ENCODE results near the gene SRRM3.
"Not testable (repeated sequence)": the region's sequence is repeated elsewhere in the genome, so short reads cannot be mapped to it uniquely, and the experiment has no call there.

SRRM3 gene

DNA sequence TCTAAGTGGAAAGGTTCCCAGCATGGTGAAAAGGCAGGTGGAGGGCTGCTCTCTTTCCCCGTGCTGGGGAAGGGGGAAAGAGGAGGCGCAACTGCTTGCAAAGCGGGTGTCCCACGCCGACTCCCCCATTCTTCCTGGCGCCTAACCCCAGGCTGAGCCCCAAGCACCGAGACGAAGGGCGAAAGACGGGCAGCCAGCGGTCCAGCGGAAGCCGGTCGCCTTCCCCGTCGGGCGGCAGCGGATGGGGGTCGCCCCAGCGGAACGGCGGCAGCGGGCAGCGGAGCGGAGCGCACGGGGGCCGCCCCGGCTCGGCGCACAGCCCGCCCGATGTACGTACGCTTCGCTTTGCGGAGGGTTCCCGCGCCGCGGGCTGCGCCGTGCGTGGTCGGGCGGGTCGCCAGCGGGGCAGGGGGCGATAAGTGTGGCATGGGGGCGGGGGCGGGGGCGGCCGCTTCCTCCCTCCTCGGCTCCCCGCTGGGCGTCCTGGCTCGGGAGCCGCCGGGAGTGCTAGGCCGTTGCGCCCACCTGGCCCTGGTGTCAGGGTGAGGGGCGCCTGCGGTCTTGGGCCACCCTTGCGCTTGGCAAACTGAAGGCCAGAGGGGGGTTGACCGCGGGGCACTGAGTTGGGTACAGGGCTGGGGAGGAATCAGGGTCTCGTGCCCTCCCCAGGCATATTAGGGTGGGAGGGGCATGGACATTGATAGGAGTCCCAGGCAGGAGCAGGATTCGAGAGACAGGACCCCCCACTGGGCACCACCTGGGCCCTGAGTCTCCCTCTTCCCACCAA is 65.6 kb downstream of the SRRM3 start:
- no peak for DNase-seq

DNA sequence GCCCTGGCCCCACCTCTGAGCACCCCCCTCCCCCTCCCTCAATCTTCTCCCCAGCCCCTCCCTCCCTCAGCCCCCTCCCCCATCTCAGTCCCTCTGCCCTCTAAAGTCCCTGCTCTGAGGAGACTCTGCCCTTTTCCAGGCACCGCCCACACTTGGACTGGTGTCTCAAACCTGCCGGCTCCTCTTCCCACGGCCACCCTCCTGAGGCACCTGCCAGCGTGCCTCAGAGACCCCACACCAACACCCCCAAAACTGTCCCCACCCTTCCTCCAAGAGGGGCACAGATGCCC is 66.1 kb downstream of the SRRM3 start:
- no peak for DNase-seq

DNA sequence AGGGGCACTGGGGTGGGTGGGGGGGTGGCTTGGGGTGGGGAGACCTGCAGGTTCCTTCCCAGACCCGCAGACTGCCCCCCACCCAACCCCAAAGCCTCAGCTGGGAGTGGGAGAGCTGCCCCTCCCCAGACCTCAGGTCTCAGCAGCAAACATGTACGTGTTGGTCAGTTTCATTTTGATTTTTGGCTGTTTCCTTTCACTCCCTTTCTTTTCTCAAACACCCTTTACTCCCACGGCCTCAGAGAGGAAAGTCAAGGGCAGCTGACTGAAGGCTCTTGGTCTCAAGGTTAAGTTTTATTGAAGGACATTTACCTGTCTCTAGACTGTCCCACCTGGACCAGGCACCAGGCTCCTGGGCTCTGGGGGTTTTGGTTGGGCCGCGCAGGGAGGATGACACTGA is 66.7 kb downstream of the SRRM3 start:
- DNase-seq = no peak

DNA sequence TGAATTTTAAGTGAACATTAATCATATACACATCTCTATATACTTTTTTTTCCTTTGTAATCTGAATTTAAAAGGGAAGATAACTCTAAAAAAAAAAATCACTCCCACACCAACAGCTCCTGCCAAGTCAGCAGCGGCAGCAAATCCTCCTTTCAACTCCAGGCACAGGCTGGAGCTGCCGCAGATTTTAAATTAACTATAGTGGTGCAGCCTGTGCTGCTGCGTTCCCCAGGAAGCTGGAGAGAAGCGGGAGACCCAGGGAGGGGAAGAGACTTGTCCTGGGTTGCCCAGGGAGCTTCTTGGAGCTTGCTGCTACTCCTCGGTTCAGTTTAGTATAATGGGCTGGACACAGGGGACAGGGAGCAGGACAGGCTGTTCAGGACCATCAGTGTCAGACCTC is 68.2 kb downstream of the SRRM3 start:
- DNase-seq = no peak

DNA sequence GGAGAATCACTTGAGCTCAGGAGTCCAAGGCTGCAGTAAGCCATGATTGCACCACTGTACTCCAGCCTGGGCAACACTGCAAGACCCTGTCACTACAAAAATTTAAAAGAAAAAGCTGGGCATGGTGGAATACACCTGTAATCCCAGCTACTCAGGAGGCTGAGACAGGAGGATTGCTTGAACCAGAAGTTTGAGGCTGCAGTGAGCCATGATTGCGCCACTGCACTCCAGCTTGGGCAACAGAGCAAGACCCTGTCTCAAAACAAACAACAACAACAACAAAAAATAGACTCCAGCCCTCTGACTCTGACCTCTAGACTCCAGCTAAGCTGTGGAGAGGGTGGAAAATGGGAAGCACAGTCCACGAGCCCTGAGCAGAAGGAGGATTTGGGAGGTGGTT is 69.7 kb downstream of the SRRM3 start:
- not testable (repeated sequence) for DNase-seq

DNA sequence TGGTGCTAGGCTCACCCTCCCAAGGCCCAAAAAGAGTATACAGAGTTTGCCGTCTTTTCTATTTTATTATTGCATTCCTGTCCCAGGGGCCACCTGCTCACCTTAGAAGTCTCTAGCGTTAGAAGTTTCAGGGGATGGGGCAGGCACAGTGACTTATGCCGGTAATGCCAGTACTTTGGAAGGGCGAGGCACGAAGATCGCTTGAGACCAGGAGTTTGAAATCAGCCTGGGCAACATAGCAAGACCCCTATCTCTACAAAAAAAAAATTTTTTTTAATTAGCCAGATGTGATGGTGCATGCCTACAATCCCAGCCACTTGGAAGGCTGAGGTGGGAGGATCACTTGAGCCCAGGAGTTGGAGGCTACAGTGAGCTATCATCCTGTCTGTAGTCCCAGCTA is 70.4 kb downstream of the SRRM3 start:
- no peak for DNase-seq

DNA sequence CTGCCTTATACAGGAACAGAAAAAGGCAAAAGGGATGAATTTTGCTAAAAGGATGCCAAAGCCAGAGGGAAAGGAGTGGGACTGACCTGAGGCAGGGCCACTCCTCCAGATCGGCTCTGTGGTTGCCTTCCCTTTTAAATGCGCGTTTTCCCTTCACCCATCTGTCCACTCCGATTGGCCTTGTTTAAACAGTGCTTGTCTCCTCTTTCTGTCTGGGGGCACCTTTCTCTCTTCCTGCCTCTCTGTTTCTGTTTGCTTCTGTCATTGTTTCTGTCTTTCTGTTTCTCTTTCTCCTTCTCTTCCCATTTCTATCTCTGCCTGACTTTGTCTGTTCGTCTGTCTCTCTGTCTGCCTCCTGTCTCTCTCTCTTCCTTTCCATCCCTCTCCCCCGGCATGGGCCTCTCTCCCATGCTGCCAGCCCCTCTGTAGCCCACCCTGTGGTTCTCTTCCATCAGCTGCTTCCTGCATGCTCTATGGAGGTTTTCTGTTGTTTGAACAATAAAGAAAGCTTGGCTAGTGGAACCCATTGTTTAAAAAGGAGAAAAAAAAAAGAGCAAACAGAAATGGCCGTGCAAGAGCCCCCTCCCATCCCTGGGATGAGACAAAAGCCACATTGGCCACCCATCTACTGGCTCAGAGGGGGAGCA is 71.3 kb downstream of the SRRM3 start:
- DNase-seq = no peak

DNA sequence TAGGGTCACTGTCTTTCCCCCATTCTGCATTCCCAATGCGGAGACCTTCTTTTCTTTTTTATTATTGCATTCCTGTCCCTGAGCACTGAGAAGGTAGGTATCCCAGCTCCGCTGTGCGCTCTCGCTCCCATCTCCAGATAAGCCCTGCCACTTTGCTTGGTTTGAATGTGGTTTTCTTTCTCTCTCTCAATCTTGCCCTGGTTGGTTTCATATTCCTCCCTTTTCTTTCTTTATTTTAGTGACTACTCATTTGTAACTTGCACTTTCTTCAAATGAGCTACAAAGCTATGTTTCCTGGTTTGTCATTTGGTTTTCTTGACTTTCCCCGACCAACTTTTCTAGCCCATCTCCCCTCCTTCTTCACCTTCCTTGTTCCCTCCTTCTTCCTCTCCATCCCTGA is 71.8 kb downstream of the SRRM3 start:
- DNase-seq = no peak

DNA sequence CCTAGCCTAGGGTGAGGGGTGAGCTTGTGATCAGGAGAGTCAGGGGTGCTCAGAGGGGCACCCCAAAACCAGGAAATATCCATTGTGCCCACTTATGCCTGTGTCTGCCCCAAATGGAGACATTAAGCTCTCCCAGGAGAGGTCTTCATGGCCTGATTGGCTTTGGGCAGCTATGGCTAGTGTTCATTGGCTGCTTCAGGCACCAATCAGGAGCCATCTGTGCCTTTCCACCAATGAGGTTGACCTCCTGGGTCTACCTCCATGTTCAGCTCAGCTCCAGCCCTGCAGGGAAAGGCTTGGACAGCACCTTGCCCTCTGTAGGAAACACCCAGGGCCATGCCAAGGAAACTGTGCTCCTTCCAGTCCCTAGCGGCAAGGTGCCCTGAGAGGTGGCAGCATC is 76.8 kb downstream of the SRRM3 start:
- no peak for DNase-seq

DNA sequence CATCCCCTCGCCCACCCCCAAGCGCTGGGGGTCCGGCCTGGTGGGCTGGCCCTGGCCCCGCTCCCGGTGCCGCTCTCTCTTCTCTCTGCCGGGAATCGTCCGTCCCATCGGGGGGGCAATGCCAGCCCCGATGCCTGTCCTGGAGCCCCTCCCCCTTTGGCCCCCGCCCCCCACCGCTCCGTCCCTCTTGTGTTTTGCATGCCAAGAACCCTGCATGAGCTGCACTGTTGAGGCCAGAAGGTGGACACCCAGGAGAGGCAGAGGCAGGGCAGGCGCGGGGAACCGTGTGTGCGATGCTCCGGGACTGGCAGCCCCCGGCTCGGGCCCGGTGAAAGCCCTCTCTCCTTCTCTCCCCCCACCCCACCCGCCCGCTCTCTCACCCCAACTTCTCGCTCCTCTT is 78.7 kb downstream of the SRRM3 start:
- DNase-seq = no peak

DNA sequence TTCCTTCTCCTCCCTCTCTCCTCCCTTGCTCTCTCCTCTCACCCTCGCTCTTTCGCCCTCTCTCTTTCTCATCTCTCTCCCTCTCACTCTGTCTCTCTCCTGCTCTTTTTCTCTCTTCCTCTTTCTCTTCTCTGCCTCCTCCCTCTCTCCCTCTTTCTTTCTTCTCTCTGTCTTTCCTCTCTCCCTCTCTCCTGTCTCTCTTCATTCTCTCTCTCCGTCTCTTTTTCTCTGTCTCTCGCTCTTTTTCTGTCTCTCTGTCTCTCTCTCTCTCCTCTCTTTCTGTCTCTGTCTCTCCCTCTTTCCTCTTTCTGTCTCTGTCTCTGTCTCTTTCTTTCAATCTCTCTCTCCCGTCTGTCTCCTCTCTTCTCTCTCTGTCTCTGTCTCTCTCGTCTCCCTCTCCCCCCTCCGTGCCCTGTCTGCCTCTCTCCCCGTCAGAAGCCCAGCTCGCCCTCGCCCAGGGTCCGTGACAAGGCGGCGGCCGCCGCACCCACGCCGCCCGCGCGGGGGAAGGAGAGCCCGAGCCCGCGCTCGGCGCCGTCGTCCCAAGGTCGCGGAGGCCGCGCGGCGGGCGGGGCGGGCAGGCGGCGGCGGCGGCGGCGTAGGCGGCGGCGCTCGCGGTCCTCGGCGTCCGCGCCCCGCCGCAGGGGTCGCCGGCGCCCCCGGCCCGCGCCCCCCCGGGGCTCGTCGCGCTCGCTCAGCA is 79.5 kb downstream of the SRRM3 start:
- no peak for DNase-seq

DNA sequence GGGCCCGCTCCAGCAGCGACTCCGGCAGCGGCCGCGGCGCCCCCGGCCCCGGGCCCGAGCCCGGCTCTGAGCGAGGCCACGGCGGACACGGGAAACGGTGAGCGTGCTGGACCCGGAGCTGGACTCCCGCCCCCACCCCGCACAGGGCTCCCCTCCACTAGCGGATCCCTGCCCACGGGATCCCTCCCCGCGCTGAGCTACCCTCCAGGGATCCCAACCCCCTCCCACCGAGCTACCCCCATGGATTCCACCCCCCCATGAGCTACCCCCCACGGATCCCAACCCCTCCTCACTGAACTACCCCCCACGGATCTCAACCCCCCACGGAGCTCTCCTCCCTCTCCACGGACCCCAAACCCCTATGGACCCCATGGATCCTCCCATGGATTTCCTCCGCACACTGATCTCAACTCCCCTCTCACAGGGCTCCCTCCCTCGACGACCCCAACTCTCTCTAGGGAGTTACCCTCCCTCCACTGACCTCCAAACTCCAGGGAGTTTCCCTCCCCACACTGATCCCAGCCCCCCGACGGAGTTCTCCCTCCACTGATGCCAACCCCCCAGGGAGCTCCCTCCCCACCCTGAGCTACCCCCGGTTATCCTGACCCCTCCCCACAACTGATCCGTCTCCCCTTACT is 80.1 kb downstream of the SRRM3 start:
- DNase-seq = no peak

DNA sequence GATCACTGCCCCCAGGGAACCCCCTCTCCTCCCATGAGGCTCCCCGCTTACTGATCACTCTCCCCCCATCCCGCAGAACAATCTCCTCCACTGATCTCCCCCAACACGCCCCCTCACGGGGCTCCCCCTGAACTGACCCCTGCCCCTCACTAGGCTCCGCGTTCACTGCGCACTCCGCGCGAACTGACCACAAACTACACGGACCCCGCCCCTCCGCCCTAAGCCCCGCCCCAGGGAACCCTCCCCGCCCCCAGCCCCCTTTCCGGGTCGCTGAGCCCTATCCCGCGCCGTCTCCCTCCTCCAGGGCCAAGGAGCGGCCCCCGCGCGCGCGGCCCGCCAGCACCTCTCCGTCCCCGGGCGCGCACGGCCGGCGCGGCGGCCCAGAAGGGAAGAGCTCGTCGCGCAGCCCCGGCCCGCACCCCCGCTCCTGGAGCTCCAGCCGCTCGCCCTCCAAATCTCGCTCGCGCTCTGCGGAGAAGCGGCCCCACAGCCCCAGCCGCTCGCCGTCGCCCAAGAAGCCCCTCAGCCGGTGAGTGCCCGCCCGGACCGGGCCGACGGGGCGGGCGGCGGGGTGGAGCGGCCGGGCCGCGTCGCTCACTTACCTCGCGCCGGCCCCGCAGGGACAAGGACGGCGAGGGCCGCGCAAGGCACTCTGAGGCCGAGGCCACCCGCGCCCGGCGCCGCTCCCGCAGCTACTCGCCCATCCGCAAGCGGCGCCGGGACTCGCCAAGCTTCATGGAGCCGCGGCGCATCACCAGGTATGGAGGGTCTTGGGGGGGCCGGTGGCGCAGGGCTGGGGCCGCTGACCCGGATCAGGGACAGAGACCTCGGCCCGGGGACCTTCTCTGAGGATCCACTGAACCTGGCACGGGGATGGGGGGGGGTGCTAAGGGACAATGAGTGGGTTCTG is 80.9 kb downstream of the SRRM3 start:
- no peak for DNase-seq

DNA sequence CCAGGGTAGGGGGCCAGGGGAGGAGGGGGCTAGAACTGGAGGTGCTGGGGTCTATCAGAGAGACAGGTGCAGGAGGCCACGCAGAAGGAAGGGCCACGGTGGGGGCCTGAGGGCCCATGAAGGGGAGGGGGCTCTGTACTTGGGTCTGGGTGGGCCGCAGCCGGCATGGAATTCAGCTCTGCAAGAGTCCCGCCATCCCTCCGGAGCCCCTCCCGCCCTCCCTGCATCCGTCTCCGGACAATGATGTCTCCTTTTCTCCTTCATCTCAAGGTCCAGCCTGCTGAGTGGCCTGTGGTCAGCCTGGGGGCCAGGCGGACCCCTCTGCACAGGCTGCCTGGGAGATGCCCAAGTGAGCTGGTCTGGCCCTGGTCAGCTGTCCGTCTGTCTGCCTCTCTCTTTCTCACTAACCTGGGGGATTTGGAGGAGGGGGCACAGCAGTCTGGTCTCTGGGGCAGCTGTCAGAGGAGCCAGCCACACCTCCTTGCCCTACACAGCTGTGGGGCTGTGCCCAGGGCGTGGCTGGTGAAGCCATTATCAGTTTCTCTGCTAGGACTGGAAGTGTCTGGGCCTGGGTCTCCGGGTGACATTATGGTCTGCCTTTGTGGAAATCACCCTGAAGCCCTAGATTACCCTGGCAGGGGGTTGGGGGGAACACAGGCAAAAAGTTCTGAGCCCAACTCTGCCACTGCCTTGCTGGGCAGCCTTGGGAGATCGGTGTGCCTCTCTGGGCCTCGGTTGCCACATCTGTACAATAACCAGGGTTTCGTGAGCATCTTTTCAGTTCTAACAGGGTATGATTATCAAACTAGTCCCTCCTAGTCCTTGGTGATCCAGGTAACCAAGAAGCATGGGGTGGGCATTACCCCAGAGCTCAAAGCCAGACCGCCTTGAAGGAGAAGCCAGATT is 81.8 kb downstream of the SRRM3 start:
- DNase-seq = no peak

DNA sequence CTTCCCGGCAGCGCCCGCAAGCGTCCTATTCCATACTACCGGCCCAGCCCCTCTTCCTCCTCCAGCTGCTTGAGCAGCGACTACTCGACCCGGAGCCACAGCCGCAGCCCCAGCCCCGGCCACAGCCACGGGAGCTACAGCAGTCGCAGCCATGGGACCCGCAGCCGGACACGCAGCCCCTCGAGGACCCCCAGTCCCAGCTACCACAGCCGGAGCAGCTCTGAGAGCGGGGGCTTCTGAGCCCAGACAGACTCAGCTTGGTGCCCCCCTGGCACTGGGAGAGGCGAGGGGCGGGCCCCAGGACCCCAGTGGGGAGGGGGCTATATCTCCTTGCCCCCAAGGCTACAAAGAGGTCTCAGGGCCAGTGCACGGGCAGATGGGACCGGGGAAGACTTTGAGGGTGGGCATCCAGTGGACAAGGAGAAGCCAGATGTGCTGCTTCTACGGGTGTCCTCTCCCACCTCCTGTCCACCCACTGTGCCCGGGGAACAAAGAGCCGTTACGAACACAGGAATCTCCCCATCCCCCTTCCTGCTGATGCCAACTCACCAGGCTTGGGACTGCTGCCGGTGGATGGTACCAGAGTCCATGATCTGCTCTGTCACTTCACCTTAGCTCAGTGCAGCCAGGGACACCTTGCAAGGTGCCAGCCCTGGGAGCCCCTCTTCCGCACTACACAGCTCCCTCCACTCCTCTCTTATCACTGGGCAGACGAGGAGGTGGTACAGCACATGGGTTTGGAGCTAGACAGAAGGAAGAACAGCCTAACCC is 84.1 kb downstream of the SRRM3 start:
- DNase-seq = no peak

DNA sequence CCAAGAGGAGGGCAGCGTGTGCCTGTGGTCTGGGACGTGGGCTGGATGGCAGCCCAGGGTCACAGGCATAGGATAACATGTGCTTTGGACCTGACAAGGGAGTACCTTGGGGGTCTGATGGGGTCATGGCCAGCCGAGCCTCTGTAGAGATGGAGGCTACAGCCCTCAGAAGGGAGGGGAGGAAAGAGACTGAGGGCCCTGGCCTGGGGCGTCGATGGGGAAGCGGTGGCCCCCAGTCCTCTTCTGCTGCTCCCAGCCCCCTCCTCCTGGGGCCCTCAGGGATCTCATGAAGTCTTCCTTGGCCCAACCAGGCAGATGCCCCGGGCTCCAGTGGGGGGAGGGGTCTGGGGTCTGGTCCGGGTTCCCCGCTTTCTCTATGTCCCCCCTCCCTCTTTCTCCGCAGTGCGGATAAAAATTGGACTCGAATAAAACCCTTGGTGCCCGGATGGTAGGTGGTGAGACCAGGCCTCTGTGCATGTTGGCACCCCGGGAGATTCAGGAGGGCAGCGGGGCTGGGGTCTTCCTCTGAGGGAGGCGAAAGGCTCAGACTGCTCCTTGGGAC is 85.2 kb downstream of the SRRM3 start:
- no peak for DNase-seq

DNA sequence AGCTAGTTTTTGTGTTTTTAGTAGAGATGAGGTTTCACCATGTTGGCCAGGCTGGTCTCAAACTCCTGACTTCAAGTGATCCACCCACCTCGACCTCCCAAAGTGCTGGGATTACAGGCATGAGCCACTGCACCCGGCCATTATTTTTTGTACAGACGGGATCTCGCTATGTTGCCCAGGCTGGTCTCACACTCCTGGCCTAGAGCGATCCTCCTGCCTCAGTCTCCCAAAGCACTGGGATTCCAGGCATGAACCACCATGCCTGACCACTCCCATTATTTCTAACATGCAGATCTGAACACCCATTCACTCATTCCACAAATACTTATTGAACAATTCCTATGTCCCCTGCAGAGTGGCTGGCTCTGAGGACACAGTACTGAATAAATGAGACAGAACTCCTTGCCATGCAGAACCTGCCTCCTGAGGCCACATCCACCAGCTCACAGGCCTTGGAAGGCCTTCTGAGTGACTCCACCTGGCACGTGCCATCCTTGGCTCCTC is 89.2 kb downstream of the SRRM3 start:
- not testable (repeated sequence) for DNase-seq

DNA sequence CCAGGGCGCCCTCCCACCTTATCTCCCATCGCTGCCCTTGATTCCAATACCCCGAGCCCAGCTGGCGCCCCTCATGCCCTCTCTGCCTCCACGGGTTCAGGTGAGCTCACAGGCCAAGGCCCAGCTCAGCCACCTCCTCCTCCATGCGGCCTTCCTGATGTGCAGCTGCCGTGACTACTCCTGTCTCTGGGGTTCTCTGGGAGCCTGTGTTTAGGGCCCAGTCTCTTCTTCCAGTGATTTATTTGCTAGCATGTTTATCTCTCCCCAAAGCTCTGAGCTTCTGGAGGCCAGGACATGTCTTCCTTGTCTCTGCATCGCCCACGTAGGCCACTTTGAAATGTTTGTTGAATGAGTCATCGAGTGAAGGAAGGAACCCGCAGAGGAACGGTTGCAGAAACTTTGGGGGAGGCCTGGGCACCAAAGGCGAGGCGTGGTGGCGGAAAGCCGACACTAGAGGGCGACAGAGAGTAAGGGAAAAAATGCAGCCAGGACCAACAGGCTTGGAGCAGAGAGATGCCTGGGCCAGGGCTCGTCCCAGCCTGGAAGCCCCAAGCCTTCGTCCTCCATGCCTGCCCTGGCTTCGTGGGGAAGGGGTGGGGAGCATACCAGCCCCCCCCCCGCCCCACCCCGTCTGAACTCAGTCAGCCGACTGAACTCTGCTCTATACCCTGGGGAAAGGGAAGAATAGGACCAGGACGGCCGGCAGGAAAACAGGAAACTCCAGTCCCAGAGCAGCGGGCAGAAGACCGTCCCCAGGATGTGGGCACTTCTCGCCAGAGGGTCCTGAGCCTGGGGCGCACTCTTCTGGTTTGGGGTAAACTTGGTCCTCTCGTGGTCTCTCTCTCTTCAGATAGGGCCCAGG is 89.9 kb downstream of the SRRM3 start:
- DNase-seq = peak; percentile 75

DNA sequence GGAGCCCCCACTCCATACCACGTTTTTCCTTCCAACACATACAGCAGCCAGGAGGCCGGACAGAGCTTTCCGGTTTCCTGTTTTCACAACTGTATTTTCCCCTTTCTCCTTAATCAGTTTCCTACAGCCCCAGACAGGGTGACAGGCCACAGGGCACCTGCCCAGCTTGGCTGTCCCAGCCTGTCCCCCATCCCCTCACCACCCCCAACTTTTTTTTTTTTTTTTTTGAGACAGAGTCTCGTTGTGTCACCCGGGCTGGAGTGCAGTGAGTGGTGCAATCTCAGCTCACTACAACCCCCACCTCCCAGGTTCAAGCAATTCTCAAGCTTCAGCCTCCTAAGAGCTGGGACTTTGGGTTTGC is 90.5 kb downstream of the SRRM3 start:
- no peak for DNase-seq
